GM23248 (cell line): ENCODE measurements around the gene RER1.

Source experiments
- EZH2 ChIP-seq: fragments of 200-600 bp; sonication (generic); IDR thresholded peaks from 2 replicates; pipeline ENCODE4 v1.6.1; 2018; ENCODE audit warnings: antibody characterized with exemption, mild to moderate bottlenecking; ENCODE audit not compliant: insufficient read depth, poor library complexity, severe bottlenecking
- EZH2phosphoT487 ChIP-seq: fragments of 200-600 bp; sonication (generic); IDR thresholded peaks from 2 replicates; pipeline ENCODE4 v1.6.1; 2018; ENCODE audit warnings: antibody characterized with exemption, moderate library complexity, mild to moderate bottlenecking, low read depth; ENCODE audit not compliant: insufficient read depth

DNA sequence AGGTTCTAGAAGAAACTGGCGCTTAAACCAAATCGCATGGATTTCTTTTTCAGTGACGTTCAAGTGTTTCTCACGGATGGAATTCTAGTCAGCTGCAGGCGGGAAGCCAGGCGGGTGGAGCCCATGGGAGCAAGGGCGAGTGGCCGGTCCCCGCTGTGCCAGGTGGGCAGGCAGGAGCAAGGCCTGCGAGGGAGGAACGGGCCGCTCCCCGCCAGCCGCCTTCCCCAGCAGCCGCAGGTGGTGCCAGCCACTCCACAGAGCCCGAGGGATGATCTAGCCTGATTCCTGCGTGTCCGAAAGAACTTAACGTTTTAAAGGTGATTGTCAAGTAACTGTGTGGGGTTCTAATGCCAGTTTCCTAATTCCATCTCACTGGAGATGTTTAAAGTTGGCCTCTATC, 11.6 kb downstream of the RER1 start:
- TF ChIP-seq EZH2 = no peak
- no peak for TF ChIP-seq EZH2phosphoT487
